ENCODE results near the gene RASSF1. TPM values are rescaled to one million over a fixed set of nuclear protein-coding genes. Genes with fewer than 3 reads are reported as not detected.

RASSF1 gene
- total and polyA plus RNA-seq, 10 of the 15 experiments (the other 5 are each of a cell fraction or from before 2014, with no cell fraction given): 4.4 to 59.6 (median 37.2) TPM

Other genes with a start within 250 kb of the RASSF1 start
Only the 7 nearest of the 19 such genes appear.
- gene HYAL1, start 37.3 kb downstream of the RASSF1 start, total RNA-seq (2014; rRNA removed): 0.06 and 0.33 TPM in 2 replicates
- 0.09 and 0.36 TPM in 2 replicates for gene HYAL1, start 37.3 kb downstream of the RASSF1 start, total RNA-seq (2014; rRNA removed; fragmentation: Illumina TruSeq; extraction: Trizol)
- 0.40 and 0.49 TPM in 2 replicates for gene HYAL1, start 37.3 kb downstream of the RASSF1 start, total RNA-seq (2021)
- gene HYAL1, start 37.3 kb downstream of the RASSF1 start, polyA plus RNA-seq (2011; rRNA removed): 0.04 and 0.07 TPM in 2 replicates
- gene HYAL1, start 37.3 kb downstream of the RASSF1 start, polyA plus RNA-seq (2014; fragmentation: Illumina TruSeq; extraction: Trizol): 0.07 TPM in 1 of 2 replicates, not detected in the other
- gene HYAL1, start 37.3 kb downstream of the RASSF1 start, polyA plus RNA-seq (2014; fragmentation: Nextera tagmentation; extraction: Ambion mirVana): not detected
- gene HYAL1, start 37.3 kb downstream of the RASSF1 start, polyA plus RNA-seq (2014; rRNA removed): 0.13 and 0.20 TPM in 2 replicates
- under 1 TPM; 0.23 to 0.55 TPM for gene HYAL1, start 37.3 kb downstream of the RASSF1 start, polyA plus RNA-seq (2016; fragmentation: Nextera tagmentation; extraction: Ambion mirVana)
- 17.7 and 21.8 TPM in 2 replicates for gene HYAL2, start 18.1 kb downstream of the RASSF1 start, total RNA-seq (2014; rRNA removed)
- gene HYAL2, start 18.1 kb downstream of the RASSF1 start, total RNA-seq (2014; rRNA removed; fragmentation: Illumina TruSeq; extraction: Trizol): 7.6 and 7.7 TPM in 2 replicates
- 12.4 and 14.8 TPM in 2 replicates for gene HYAL2, start 18.1 kb downstream of the RASSF1 start, total RNA-seq (2021)
- gene HYAL2, start 18.1 kb downstream of the RASSF1 start, polyA plus RNA-seq (2011; rRNA removed): 6.0 and 11.0 TPM in 2 replicates
- 0.87 and 6.4 TPM in 2 replicates for gene HYAL2, start 18.1 kb downstream of the RASSF1 start, polyA plus RNA-seq (2014; fragmentation: Illumina TruSeq; extraction: Trizol)
- under 1 TPM; 0.06 to 0.31 TPM for gene HYAL2, start 18.1 kb downstream of the RASSF1 start, polyA plus RNA-seq (2014; fragmentation: Nextera tagmentation; extraction: Ambion mirVana)
- gene HYAL2, start 18.1 kb downstream of the RASSF1 start, polyA plus RNA-seq (2014; rRNA removed): 14.4 and 21.2 TPM in 2 replicates
- gene HYAL2, start 18.1 kb downstream of the RASSF1 start, polyA plus RNA-seq (2016; fragmentation: Nextera tagmentation; extraction: Ambion mirVana): 10 to 100 TPM; 17.1 to 17.4 TPM
- gene TUSC2, start 12.6 kb downstream of the RASSF1 start, total RNA-seq (2014; rRNA removed): 31.1 and 34.7 TPM in 2 replicates
- 17.7 and 18.0 TPM in 2 replicates for gene TUSC2, start 12.6 kb downstream of the RASSF1 start, total RNA-seq (2014; rRNA removed; fragmentation: Illumina TruSeq; extraction: Trizol)
- 33.8 and 34.5 TPM in 2 replicates for gene TUSC2, start 12.6 kb downstream of the RASSF1 start, total RNA-seq (2021)
- gene TUSC2, start 12.6 kb downstream of the RASSF1 start, polyA plus RNA-seq (2011; rRNA removed): 24.3 and 37.8 TPM in 2 replicates
- gene TUSC2, start 12.6 kb downstream of the RASSF1 start, polyA plus RNA-seq (2014; fragmentation: Illumina TruSeq; extraction: Trizol): 24.3 and 27.0 TPM in 2 replicates
- gene TUSC2, start 12.6 kb downstream of the RASSF1 start, polyA plus RNA-seq (2014; fragmentation: Nextera tagmentation; extraction: Ambion mirVana): 10 to 100 TPM in 1 of 2 experiments, 1 to 10 TPM in 1; 4.0 to 10.2 TPM
- gene TUSC2, start 12.6 kb downstream of the RASSF1 start, polyA plus RNA-seq (2014; rRNA removed): 69.4 and 79.5 TPM in 2 replicates
- 10 to 100 TPM; 71.1 to 73.8 TPM for gene TUSC2, start 12.6 kb downstream of the RASSF1 start, polyA plus RNA-seq (2016; fragmentation: Nextera tagmentation; extraction: Ambion mirVana)
- gene ZMYND10, start 4.9 kb upstream of the RASSF1 start, total RNA-seq (2014; rRNA removed): 0.11 and 0.60 TPM in 2 replicates
- gene ZMYND10, start 4.9 kb upstream of the RASSF1 start, total RNA-seq (2014; rRNA removed; fragmentation: Illumina TruSeq; extraction: Trizol): 0.14 and 0.27 TPM in 2 replicates
- gene ZMYND10, start 4.9 kb upstream of the RASSF1 start, total RNA-seq (2021): 0.45 and 0.80 TPM in 2 replicates
- 0.40 and 1.0 TPM in 2 replicates for gene ZMYND10, start 4.9 kb upstream of the RASSF1 start, polyA plus RNA-seq (2011; rRNA removed)
- 0.18 TPM in 1 of 2 replicates, not detected in the other for gene ZMYND10, start 4.9 kb upstream of the RASSF1 start, polyA plus RNA-seq (2014; fragmentation: Illumina TruSeq; extraction: Trizol)
- gene ZMYND10, start 4.9 kb upstream of the RASSF1 start, polyA plus RNA-seq (2014; fragmentation: Nextera tagmentation; extraction: Ambion mirVana): under 1 TPM; 0.26 to 0.40 TPM
- 0.35 and 0.91 TPM in 2 replicates for gene ZMYND10, start 4.9 kb upstream of the RASSF1 start, polyA plus RNA-seq (2014; rRNA removed)
- gene ZMYND10, start 4.9 kb upstream of the RASSF1 start, polyA plus RNA-seq (2016; fragmentation: Nextera tagmentation; extraction: Ambion mirVana): under 1 TPM; 0.66 to 0.94 TPM
- gene NPRL2, start 9.9 kb upstream of the RASSF1 start, total RNA-seq (2014; rRNA removed): 34.6 and 35.4 TPM in 2 replicates
- 15.0 and 17.8 TPM in 2 replicates for gene NPRL2, start 9.9 kb upstream of the RASSF1 start, total RNA-seq (2014; rRNA removed; fragmentation: Illumina TruSeq; extraction: Trizol)
- gene NPRL2, start 9.9 kb upstream of the RASSF1 start, total RNA-seq (2021): 19.4 and 22.9 TPM in 2 replicates
- 39.4 and 54.2 TPM in 2 replicates for gene NPRL2, start 9.9 kb upstream of the RASSF1 start, polyA plus RNA-seq (2011; rRNA removed)
- gene NPRL2, start 9.9 kb upstream of the RASSF1 start, polyA plus RNA-seq (2014; fragmentation: Illumina TruSeq; extraction: Trizol): 12.9 and 22.5 TPM in 2 replicates
- 10 to 100 TPM; 33.6 to 36.2 TPM for gene NPRL2, start 9.9 kb upstream of the RASSF1 start, polyA plus RNA-seq (2014; fragmentation: Nextera tagmentation; extraction: Ambion mirVana)
- 34.0 and 38.8 TPM in 2 replicates for gene NPRL2, start 9.9 kb upstream of the RASSF1 start, polyA plus RNA-seq (2014; rRNA removed)
- gene NPRL2, start 9.9 kb upstream of the RASSF1 start, polyA plus RNA-seq (2016; fragmentation: Nextera tagmentation; extraction: Ambion mirVana): 10 to 100 TPM; 31.0 to 32.1 TPM
- gene CYB561D2, start 10.0 kb upstream of the RASSF1 start, total RNA-seq (2014; rRNA removed): 33.4 and 34.6 TPM in 2 replicates
- gene CYB561D2, start 10.0 kb upstream of the RASSF1 start, total RNA-seq (2014; rRNA removed; fragmentation: Illumina TruSeq; extraction: Trizol): 11.9 and 13.6 TPM in 2 replicates
- 19.2 and 20.8 TPM in 2 replicates for gene CYB561D2, start 10.0 kb upstream of the RASSF1 start, total RNA-seq (2021)
- gene CYB561D2, start 10.0 kb upstream of the RASSF1 start, polyA plus RNA-seq (2011; rRNA removed): 8.6 and 16.8 TPM in 2 replicates
- 5.9 and 9.2 TPM in 2 replicates for gene CYB561D2, start 10.0 kb upstream of the RASSF1 start, polyA plus RNA-seq (2014; fragmentation: Illumina TruSeq; extraction: Trizol)
- 10 to 100 TPM in 1 of 2 experiments, 1 to 10 TPM in 1; 7.6 to 11.9 TPM for gene CYB561D2, start 10.0 kb upstream of the RASSF1 start, polyA plus RNA-seq (2014; fragmentation: Nextera tagmentation; extraction: Ambion mirVana)
- gene CYB561D2, start 10.0 kb upstream of the RASSF1 start, polyA plus RNA-seq (2014; rRNA removed): 24.1 and 29.1 TPM in 2 replicates
- 10 to 100 TPM; 35.5 to 39.2 TPM for gene CYB561D2, start 10.0 kb upstream of the RASSF1 start, polyA plus RNA-seq (2016; fragmentation: Nextera tagmentation; extraction: Ambion mirVana)
- 18.1 and 18.7 TPM in 2 replicates for gene TMEM115, start 18.7 kb upstream of the RASSF1 start, total RNA-seq (2014; rRNA removed)
- gene TMEM115, start 18.7 kb upstream of the RASSF1 start, total RNA-seq (2014; rRNA removed; fragmentation: Illumina TruSeq; extraction: Trizol): 7.1 and 8.0 TPM in 2 replicates
- gene TMEM115, start 18.7 kb upstream of the RASSF1 start, total RNA-seq (2021): 15.9 and 18.4 TPM in 2 replicates
- gene TMEM115, start 18.7 kb upstream of the RASSF1 start, polyA plus RNA-seq (2011; rRNA removed): 4.2 and 8.8 TPM in 2 replicates
- 3.6 and 10.1 TPM in 2 replicates for gene TMEM115, start 18.7 kb upstream of the RASSF1 start, polyA plus RNA-seq (2014; fragmentation: Illumina TruSeq; extraction: Trizol)
- gene TMEM115, start 18.7 kb upstream of the RASSF1 start, polyA plus RNA-seq (2014; fragmentation: Nextera tagmentation; extraction: Ambion mirVana): 1 to 10 TPM; 1.9 to 2.5 TPM
- gene TMEM115, start 18.7 kb upstream of the RASSF1 start, polyA plus RNA-seq (2014; rRNA removed): 16.9 and 18.8 TPM in 2 replicates
- 10 to 100 TPM; 16.4 to 17.6 TPM for gene TMEM115, start 18.7 kb upstream of the RASSF1 start, polyA plus RNA-seq (2016; fragmentation: Nextera tagmentation; extraction: Ambion mirVana)

Data from GM12878 (cell line).